GM12892 (cell line): ENCODE data around the gene CIITA.

ENCODE experiments used
- POLR2A ChIP-seq: IDR thresholded peaks from 2 replicates; pipeline ENCODE4 v1.6.1; 2011; ENCODE audit warnings: low read depth, low read length, control low read depth
- POLR2AphosphoS5 ChIP-seq: IDR thresholded peaks from 2 replicates; pipeline ENCODE4 v1.6.1; 2011; ENCODE audit warnings: low read depth, low read length, control low read depth
- TAF1 ChIP-seq: IDR thresholded peaks from 2 replicates; pipeline ENCODE4 v1.6.1; 2011; ENCODE audit warnings: low read depth, mild to moderate bottlenecking, control low read depth, low read length, borderline replicate concordance

- 0 out of 2 replicates have a peak, but pooled peaks have one; percentile 19 for TF ChIP-seq POLR2A
- no peak for TF ChIP-seq POLR2AphosphoS5
- TF ChIP-seq TAF1, result no peak
These were observed 45.5 kb downstream of the CIITA start for GRCh38 chr16:10922328-10923145.
